ENCODE measurements around the gene MGAT4D.

Gene MGAT4D

GRCh38 chr4:140497747-140498636, at the start of gene MGAT4D:
MGAT4D (minus strand) TSS chr4:140498293; CDS start chr4:140498222, 71 bp downstream.
- ATAC-seq (ENCODE audit: insufficient read depth, low read depth) = no peak
- no peaks in the 10 kb centered on the region for H3K36me3 ChIP-seq (ENCODE audit: insufficient read depth, low read length)
- no peak within 1 kb of the TSS for H3K27ac ChIP-seq (ENCODE audit: low read length)
- no peak within 1 kb of the TSS for H3K4me2 ChIP-seq (ENCODE audit: insufficient read depth, low read length)
- DNase-seq = no peak
- no peak within 1 kb of the TSS for H3K4me3 ChIP-seq (ENCODE audit: low read depth in 1 of 2, low read length in 2 of 2)
- H3K9me3 ChIP-seq (ENCODE audit: insufficient read depth, low read length, severe bottlenecking) = no peaks in the 10 kb centered on the region
- H2AFZ ChIP-seq (ENCODE audit: low read depth, low read length) = no peak within 1 kb of the TSS
- no peaks in the 10 kb centered on the region for H4K20me1 ChIP-seq (ENCODE audit: insufficient read depth, low read length)
- peaks cover 40% of the 10 kb centered on the region for H3K27me3 ChIP-seq (ENCODE audit: insufficient read depth, low read length, poor library complexity)
- no peaks in the 10 kb centered on the region for H3K4me1 ChIP-seq (ENCODE audit: insufficient read depth, low read length)
- H3K9ac ChIP-seq (ENCODE audit: low read depth, low read length) = no peak within 1 kb of the TSS
- TF ChIP-seq, protein P1, sequence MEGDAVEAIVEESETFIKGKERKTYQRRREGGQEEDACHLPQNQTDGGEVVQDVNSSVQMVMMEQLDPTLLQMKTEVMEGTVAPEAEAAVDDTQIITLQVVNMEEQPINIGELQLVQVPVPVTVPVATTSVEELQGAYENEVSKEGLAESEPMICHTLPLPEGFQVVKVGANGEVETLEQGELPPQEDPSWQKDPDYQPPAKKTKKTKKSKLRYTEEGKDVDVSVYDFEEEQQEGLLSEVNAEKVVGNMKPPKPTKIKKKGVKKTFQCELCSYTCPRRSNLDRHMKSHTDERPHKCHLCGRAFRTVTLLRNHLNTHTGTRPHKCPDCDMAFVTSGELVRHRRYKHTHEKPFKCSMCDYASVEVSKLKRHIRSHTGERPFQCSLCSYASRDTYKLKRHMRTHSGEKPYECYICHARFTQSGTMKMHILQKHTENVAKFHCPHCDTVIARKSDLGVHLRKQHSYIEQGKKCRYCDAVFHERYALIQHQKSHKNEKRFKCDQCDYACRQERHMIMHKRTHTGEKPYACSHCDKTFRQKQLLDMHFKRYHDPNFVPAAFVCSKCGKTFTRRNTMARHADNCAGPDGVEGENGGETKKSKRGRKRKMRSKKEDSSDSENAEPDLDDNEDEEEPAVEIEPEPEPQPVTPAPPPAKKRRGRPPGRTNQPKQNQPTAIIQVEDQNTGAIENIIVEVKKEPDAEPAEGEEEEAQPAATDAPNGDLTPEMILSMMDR (IDR thresholded peaks at IDR 0.05; ENCODE audit: borderline replicate concordance, extremely low read depth, low read length, poor library complexity, severe bottlenecking) = no peak
- TF ChIP-seq EZH2 (IDR thresholded peaks at IDR 0.05; ENCODE audit: borderline replicate concordance, low read depth, low read length, severe bottlenecking) = no peak
- H3K79me2 ChIP-seq (ENCODE audit: insufficient read depth, low read length) = no peaks in the 10 kb centered on the region

DNA sequence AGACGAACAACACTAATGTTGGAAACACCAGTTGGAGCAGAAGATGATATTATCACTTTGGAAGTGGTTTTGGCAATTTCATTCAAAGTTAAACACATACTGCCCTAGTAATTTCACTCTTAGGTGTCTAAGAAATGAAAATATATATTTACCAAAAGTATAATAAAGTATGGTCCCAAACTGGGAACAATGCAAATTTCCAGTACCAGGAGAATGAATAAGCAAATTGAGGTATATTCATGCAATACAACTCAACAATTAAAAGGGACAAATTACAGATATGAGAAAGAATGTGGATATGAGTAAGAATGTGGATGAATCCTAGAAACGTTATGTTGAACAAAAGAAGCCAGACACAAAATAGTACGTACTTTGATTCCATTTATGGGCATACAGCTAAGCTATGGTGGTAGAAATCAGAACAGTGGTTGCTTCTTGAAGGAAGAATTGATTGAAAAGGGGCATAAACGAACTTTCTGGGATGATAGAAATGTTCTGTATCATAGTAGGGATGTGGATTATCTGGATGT, 35.9 kb upstream of the MGAT4D start:
- H3K79me2 ChIP-seq (ENCODE audit: insufficient read depth, low read length) = no peaks in the 10 kb centered on the region
- DNase-seq (no peak), ATAC-seq (ENCODE audit: insufficient read depth, low read depth) (no peak)
- TF ChIP-seq EZH2 (IDR thresholded peaks at IDR 0.05; ENCODE audit: borderline replicate concordance, low read depth, low read length, severe bottlenecking) = no peak
- TF ChIP-seq, protein P1 (IDR thresholded peaks at IDR 0.05; ENCODE audit: borderline replicate concordance, extremely low read depth, low read length, poor library complexity, severe bottlenecking) = no peak
- H3K9me3 ChIP-seq (ENCODE audit: insufficient read depth, low read length, severe bottlenecking) = no peaks in the 10 kb centered on the region
- no peak overlapping the region for H2AFZ ChIP-seq (ENCODE audit: low read depth, low read length)
- H3K4me3 ChIP-seq (ENCODE audit: low read depth in 1 of 2, low read length in 2 of 2) = no peak overlapping the region
- no peaks in the 10 kb centered on the region for H3K4me1 ChIP-seq (ENCODE audit: insufficient read depth, low read length)
- H3K9ac ChIP-seq (ENCODE audit: low read depth, low read length) = no peak overlapping the region
- no peaks in the 10 kb centered on the region for H3K27me3 ChIP-seq (ENCODE audit: insufficient read depth, low read length, poor library complexity)
- H4K20me1 ChIP-seq (ENCODE audit: insufficient read depth, low read length) = no peaks in the 10 kb centered on the region
- H3K36me3 ChIP-seq (ENCODE audit: insufficient read depth, low read length) = peaks cover 21% of the 10 kb centered on the region; the same call in 1 of the 2 replicates
- H3K4me2 ChIP-seq (ENCODE audit: insufficient read depth, low read length) = no peak overlapping the region
- H3K27ac ChIP-seq (ENCODE audit: low read length) = no peak overlapping the region

- DNase-seq (no peak), ATAC-seq (ENCODE audit: insufficient read depth, low read depth) (no peak)
- H4K20me1 ChIP-seq (ENCODE audit: insufficient read depth, low read length) = no peaks in the 10 kb centered on the region
- H3K9ac ChIP-seq (ENCODE audit: low read depth, low read length) = no peak overlapping the region
- no peaks in the 10 kb centered on the region for H3K27me3 ChIP-seq (ENCODE audit: insufficient read depth, low read length, poor library complexity)
- no peaks in the 10 kb centered on the region for H3K9me3 ChIP-seq (ENCODE audit: insufficient read depth, low read length, severe bottlenecking)
- no peak overlapping the region for H3K27ac ChIP-seq (ENCODE audit: low read length)
- peaks cover 14% of the 10 kb centered on the region for H3K4me1 ChIP-seq (ENCODE audit: insufficient read depth, low read length)
- no peak overlapping the region for H3K4me3 ChIP-seq (ENCODE audit: low read depth in 1 of 2, low read length in 2 of 2)
- no peak overlapping the region for H3K4me2 ChIP-seq (ENCODE audit: insufficient read depth, low read length)
- peaks cover 16% of the 10 kb centered on the region; the same call in 1 of the 2 replicates for H3K36me3 ChIP-seq (ENCODE audit: insufficient read depth, low read length)
- no peak for TF ChIP-seq EZH2 (IDR thresholded peaks at IDR 0.05; ENCODE audit: borderline replicate concordance, low read depth, low read length, severe bottlenecking)
- TF ChIP-seq, protein P1 (IDR thresholded peaks at IDR 0.05; ENCODE audit: borderline replicate concordance, extremely low read depth, low read length, poor library complexity, severe bottlenecking) = no peak
- no peak overlapping the region for H2AFZ ChIP-seq (ENCODE audit: low read depth, low read length)
- peaks cover 13% of the 10 kb centered on the region for H3K79me2 ChIP-seq (ENCODE audit: insufficient read depth, low read length)
Measured at GRCh38 chr4:140529434-140529833, 31.3 kb upstream of the MGAT4D start.
